HG03108 (cell line): ENCODE results near the gene SELENOO.

Source experiments
- ATAC-seq: cut with Tn5 transposase; IDR thresholded peaks from one replicate; pipeline ENCODE4 v1.9.1; 2021; ENCODE audit warnings: moderate library complexity; ENCODE audit not compliant: unreplicated experiment

SELENOO gene

GRCh38 chr22:50264946-50265669 is 64.3 kb downstream of the SELENOO start:
- ATAC-seq: no peak

DNA sequence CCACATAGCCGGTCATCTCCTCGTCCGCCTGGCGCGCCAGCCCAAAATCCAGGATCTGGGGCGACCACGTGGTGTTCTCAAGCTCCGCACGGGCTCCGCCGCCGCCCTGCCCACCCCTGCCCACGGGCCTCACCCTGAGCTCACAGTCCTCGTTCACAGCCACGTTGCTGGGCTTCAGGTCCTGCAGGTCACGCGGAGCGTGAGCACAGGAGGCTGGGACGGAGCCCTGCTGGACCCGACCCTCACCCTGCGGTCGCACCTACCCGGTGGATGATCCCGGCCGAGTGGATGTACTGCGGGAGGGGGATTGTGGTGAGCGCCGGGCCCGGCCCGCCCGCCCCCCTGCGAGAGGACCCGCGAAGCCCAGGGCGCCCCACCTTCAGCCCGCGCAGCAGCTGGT is 66.2 kb downstream of the SELENOO start:
- ATAC-seq: no peak
